Stimulated activated CD8-positive, alpha-beta memory T cell treated with anti-CD3 and anti-CD28 coated beads, Interleukin-2, amount 100 ng/mL, for 1 hour (primary cell): ENCODE data around the gene ACOX3.

Experiments
- DNase-seq, 2 donors: peaks; one replicate each; pipeline ENCODE4 v3.0.0-alpha.2; 2020; ENCODE audit warnings: low read depth in 2 of 2

Gene ACOX3

DNA sequence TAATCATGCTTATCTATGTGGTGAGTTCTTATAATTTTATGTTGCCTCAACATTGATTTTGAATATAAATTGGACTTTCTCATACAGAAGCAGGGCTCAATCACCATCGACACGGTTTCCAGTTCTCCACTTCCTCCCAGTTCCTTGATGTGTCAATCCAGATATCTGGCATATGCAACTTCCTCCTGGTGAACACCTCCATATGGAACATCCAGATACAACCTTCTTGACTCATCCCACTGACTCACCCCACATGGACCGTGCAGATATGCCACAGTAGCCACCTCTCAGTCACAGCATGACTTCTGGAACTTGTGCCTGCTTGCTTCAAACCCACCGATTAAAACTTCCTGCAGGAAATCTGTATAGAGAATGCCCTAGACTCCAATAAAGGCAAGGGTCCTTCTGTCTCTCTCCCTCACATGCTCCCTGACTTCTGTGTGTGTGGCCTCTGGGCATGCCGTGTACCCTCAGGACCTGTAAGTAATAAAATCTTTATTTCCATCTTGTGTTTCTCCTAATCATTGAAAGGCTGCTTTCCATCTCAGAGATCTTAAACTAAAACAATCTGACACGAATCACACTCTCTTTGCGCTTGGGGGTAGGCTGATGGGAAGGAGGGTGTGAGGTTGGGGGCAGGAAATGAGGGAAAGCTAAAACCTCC, 104.0 kb downstream of the ACOX3 start:
- no peak for DNase-seq

DNA sequence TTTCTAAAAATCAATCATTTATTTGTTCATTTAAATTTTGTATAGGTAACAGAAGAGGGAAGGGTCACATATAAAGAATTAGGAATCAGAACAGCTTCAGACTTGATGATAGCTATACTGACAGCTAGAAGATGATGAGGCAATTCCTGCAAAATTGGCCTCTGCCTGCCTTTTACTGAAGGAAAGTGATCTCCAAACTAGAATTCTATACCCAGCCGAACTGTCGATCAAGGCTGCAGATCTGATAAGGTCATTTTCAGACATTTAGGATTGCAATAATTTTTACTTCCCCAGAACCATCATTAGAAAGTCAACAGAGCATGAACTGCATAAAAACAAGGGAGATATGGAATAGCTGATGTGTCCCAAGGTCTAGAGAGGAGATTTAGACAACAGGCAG, 104.7 kb downstream of the ACOX3 start:
- DNase-seq: no peak

DNA sequence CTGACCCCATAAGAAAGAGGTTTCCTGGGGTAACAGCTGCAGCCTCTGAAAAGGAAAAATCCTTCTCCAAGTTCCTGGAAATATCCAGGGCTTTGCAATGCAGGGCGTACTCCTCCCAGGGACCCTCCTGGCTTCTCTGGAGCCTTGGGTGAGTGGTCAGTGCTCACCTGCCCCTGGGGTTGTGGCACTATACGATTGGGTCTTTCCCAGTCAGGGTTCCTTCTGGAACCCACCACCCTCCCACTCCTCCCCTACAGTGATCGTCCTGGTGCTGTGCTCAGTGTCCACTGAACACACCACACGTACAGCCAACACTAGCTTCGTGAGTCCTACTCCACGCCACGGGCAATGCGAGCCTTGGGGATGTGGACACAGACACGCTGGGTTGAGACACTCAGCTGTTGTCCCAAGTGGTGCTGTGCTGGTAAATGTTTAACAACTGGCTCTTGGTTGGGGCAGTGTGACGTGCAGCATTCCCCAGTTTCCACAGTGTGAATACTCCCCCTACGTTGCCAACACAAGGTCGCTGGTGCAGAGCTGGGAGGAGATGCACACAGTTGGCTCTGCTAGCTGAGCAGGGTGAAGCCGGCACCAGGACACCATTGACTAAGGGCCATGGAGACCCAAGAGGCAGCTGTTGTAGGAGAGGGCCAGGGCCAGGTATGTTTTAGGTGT, 105.6 kb downstream of the ACOX3 start:
- DNase-seq: no peak

DNA sequence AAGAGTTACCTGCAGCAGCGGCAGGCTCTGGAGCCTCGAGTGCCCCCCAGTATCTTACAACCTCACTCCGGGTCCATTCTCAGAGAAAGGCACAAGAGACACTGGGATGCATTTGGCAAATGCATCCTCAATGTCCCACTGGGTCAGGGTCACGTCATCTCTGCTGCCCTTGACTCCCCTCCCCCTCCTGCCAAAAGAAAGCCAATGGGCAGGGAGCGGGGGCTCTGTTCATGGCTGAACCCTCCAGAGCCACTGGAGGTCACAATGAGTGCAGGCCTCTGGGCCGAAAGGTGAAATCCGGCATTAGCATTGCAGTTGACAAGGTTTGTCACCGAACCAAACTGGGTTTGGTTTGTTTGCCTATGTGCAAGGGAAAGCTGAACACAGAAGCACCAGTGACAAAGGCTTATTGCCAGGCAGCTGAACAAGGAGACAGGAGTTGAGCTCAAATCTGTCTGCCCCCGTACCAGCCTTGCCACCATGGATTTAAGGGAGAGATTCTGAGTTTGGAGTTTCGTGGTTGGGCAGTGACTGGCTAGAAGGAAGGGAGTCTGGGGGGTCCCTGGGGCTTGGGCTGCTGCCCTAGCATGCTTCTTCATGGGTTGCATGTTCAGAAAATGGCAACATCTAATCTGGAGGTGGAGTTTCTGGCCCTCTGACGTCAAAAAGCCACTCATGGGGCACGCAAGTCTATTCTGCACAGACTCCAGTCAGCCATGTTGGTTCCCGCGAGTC, 106.6 kb downstream of the ACOX3 start:
- DNase-seq: no peak

DNA sequence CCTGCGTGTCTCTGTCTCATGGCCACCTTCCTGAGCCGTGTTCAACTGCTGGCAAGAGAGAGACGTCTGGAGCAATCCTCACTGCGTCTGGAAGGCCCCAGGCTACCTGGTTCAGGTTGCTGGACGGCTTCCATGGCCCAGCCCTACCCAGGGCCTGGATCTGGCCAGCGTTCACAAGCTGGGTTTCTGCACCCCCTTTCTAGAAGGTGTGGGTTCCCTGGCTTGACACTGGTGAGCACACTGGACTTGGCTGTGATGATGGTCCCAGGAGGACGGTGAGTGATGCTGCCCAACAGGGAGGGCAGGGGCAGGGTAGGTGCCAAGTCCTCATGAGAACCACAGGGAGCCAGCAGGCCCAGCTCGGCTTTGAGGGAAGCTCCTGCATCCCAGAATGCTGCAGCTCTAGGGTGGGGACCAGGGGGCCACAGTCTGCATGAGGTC, 107.6 kb downstream of the ACOX3 start:
- no peak for DNase-seq

DNA sequence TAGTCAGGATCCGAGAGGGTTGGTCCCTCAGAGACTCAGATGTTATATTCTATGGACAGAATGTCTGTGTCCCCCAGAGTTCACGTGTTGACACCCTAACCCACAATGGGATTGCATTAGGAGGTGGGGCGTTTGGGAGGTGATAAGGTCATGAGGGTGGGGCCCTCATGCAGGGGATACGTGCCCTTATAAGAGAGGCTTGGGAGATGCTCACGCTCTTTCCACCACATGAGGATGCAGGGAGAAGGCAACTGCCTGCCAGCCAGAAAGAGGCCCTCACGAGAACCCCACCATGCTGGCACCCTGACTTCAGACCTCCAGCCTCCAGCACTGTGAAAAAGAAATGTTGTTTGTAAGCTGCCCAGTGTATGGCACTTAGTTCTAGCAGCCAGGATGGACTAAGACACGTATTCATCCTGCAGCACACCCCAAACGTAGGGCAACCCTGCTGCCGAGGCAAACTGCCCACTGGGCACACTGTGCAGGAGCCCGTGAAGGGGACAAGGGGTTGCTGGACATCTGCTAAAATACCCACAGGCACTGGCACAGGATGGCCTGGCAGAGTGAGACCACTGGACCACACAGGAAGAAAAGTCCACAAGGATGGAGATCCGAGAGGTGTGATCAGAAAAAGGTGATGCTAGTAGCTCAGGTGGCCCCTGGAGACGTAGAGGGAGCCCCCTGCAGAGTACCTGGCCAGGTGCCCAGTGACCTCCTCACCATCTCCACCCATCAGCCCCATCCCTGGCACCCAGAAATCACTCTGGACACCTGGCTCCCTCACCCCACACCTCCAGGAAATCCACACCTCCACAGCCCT, 108.3 kb downstream of the ACOX3 start:
- no peak for DNase-seq

DNA sequence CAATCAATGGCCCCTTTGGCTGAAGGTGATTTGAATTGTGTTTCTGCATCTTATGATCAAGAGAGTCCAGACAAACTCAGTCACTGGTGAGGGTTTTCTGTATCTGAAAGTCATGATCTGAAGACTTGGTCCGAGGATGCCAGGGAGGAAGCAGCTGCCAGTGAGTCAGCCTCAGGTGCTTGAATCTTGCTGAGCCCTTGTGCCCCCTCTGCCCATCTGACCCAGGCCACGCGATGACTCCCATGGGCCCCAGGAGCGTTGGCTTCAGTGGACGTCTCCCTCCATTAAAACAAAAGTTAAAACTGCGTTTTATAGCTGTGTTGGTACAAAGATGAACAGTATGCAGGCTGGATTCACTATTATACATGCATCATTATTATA, 109.0 kb downstream of the ACOX3 start:
- no peak for DNase-seq

DNA sequence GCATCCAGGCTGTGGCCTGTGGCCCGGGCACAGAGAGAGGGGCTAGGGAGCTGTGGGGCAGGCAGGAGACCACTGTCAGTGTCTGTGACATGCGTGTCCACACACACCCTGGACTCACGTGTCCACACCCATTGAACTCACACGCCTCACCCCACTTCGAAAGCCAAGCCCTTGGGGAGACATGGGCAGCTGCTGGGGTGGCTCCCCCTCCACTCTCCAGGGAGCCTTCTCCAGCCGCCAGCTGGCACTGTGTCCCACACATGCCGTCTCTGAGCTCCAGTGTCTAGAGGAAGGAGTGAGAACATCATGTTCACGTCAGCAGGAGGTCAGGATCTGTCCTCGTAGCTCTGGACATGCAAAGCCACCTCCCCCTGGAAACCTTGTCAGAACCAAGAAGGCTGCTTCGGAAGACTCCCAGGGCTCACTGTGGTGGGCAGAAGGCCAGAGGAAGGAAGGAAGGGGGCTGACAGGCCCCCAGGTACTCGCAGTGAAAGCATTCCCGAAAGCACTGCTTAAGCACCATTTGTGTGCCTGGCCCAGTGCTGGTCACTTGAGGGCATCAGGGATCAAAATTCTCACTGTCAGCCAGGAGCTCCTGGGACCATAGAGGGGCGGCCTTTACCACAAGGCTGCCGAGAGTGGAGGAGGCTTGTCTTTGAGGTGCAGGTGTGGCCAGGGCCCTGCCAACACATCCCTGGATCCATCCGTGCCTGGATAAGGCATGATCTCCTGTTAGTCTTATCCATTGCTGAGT, 109.5 kb downstream of the ACOX3 start:
- DNase-seq: no peak

DNA sequence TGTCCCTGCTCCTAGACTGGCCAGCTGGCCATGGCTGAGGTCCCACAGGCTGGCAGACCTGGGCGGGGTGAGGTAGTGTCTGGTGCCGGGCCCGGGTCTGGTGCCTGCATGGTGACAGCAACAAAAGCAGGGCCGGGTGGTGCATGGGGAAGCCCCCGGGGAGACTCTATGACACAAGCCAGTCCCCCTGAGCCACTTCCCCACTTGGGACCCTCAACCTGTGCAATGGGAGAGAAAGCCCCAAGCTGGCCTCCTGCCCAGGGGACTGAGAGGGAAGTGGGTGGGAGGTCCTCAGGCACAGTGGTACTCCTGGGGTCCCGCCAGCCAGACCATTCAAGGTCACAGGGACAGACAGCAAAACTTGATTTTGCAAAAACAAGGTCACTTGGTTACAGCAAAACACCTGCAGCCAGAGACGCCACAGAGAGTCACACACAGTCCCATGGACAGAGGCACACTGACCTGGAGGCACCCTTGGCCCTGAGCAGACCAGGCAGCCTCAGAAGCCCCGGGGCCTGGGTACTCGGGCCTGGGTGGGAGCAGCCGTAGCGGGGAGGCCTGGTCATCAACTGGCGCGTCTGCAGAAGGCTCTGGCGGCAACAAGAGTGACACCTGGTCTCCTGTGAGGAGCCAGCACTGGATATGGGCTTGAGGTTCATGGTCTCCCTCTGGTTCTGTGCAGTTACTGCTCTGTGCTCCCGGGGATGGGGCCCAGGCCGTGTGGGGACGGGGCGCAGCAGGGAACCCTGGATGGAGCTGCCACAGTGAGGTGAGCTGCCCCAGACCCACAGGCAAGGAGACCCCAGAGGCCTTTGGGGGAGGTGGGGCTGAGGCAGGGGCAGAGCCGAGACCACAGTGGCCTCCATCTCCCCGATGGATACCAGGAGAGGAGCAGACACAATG, 110.4 kb downstream of the ACOX3 start:
- no peak for DNase-seq

DNA sequence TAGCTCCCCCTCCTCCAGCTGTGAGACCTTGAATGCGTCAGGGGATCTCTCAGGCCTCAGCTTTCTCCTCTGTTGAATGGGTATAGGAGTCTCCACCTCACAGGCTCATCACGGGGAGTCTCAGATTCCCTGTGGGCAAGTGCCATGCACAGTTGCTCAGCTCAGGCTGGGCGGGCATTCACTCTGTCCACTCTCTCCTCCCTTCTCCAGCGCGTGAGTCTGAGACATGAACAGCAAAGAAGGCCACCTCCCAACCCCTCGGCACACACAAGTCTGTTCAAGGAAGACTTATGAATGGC, 111.0 kb downstream of the ACOX3 start:
- no peak for DNase-seq

DNA sequence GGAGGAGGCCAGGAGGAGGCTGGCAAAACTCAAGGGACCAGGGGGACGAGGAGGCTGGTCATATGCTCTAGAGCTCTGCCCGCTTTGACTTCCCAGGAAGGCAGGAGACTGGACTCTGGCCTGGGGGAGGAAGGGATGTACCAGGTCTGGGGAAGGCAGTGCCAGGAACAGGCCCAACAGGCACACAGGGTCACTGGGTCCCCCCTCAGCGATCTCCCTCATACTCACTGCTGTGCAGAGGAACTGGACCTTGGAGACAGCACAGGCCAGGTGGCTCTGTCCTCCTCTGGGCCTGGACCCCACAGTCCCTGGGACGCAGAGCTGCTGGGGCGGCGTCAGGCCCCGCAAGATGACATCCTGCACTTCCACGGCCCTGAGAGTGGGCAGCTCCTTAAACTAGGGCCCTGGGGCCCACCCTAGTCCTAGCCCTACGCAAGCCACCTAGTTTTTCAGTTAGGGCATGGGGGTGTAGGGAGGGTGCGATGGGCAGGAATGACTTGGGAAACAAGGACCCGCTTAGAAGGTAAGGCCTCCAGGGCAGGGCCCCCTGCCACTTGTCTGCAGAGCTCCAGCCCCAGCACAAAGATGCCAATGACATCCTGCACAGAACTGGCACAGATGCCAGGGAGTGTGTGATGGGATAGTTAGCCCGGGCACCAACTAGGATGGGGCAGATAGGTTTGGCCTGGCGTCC, 111.5 kb downstream of the ACOX3 start:
- no peak for DNase-seq

DNA sequence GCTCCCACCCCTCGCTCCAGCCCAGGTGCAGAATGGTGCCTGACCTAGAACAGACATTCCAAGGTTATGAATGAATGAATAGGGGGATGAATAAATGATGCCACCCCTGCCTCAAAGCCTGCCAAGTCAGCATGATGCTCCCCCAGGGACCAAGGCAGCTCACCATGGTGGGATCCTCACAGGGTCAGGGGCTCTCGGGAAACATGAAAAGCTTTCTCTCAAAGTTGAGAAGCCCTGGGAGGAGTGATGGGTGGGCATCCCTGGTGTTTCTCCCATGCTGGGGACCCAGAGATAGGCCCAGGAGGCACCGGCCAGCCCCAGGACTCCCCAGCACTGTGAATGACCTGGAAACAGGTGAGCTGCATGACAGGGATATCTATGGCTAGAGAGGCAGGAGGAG, 112.1 kb downstream of the ACOX3 start:
- no peak for DNase-seq

DNA sequence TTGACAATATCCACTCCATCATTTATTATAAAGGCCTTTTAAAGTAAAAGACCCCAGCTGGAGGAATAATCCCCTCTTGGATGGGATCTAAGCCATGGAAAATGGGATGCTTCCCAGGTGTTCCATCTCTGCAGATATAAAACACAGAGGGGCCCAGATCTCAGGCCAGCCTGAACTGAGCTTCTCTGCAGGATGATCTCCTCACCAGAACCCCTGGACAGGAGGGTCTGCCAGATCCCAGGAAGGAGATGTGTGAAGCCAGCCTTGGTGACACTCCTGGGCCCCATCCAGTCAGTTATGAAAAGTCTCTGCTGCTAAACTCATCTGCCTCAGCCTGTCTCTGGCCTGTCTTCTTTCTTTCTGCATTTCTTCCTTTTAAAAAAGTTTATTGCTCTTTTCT, 114.3 kb downstream of the ACOX3 start:
- no peak for DNase-seq

DNA sequence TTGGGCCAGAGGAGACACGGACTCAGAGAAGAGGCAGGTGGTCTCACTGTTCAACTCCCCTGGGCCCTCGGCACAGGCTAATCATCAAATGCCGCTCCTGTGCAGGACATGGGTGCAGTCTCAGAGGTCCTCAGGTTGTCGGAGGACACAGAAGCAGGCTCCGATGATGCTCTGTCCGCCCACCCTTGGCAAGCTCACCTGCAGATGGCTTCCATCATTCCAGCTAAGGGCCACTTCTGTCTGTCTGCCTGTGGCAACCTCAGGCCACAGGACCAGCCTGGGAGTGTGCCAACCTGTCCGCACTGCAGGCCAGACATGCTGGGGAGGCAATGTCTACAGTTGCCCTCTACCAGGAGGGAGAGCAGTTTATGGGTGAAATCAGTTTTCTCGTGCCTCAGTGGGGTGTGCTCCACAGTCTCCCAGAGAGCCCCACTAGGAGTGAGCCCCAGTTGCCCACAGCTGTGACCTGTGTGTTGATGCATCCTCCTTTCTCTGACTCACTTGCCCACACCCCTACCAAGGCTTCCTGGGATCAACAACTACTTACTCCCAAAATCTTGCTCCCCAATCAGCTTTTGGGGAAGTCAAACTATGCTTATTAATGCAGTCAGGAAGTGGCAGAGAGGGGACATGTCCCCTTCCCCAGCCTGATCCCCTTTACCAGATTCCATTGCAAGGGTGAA, 115.1 kb downstream of the ACOX3 start:
- no peak for DNase-seq

DNA sequence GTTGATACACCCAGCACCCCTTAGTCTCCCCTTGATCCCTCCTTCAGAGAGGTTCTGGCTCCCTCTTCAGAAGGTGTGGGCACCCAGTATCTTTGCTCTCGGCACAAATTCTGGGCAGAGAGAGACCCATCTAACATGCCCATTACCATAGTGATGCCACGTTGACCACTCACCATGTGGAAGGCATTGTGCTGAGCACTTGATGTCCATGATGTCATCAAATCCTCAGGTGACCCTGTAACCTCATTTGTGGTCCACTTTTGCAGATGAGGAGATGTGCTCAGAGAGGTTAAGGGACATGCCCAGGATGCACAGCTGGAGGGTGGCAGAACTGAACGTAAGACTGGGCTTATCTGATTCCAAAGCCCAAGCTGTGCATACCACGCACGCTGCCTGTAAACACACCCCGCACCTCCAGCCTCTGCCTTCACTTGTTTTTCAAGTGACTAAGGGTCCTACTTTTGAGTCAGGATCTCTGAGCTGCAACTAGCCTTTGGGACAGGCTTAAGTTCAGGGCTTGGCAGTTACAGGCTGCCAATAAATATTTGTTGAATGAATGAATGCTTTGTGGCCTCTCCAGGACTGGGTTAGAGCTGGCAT, 115.8 kb downstream of the ACOX3 start:
- DNase-seq: no peak

DNA sequence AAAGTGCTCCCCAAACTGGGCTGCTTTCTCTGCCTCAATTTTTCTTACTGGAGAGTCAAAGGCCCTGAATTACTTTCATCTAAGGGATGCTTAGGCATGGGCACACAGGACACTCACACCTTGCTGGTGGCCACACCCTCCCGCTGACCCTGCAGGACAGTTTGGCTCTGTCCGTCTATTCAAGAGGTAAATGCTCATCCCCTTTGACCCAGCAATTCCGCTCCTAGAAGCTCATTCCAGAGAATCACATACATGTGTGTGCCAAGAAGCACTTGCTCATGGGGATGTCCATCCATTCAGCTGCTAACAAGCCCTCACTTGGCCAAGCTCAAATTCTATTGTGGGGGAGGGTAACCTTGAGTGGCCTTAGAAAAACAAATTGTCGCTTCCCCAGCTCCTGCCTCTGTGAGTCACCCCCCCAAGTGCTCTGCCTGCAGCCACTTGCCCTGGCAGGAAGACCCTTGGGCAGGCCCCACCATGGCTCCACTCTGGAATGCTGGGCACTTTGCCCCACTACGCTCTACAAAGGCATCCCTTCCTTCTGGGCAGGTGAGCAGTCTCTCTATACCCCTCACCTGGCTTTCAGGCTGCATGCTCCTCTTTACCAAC, 116.5 kb downstream of the ACOX3 start:
- no peak for DNase-seq

DNA sequence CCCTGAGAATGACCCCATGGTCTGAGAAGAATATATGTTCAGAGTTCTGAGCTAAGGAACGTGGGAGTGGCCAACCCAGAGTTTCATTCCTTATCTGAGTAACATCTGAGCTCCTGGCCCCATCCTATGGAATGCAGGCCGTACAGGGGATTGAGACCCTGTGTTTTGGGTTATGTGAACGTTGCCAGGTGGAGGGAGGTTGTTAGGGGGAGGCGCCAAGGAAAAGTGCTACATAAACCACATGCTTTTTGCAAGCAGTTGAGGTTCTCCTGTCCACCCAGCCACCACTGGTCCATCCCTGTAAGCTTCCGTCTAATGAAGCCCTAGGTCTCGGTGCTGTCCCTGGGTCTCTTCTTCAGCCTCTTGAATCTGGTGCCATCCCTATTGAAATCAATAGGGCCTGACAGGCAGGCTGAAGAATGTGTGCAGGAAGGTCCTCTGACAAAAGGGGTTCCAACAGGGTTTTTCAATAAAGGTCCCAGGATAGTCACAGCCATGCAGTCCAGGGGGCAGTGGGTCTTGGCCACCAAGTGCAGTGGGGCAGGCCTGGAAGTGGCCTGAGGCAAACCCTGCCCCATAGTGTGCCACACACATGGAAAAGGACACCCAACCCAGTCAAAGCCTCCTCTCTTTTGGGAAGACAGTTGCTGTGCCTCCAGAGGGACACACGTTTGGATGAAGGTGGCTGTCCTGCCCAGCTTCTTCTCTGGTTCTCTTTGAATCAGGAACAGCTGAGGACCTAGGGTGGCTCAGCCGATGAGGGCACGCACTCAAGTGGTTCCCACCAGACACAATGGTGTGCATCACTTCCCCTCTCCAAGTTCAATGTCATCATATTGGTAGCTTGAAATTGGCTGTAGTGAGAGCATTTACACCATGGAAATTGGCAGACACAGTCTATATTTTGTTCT, 117.5 kb downstream of the ACOX3 start:
- DNase-seq: no peak

DNA sequence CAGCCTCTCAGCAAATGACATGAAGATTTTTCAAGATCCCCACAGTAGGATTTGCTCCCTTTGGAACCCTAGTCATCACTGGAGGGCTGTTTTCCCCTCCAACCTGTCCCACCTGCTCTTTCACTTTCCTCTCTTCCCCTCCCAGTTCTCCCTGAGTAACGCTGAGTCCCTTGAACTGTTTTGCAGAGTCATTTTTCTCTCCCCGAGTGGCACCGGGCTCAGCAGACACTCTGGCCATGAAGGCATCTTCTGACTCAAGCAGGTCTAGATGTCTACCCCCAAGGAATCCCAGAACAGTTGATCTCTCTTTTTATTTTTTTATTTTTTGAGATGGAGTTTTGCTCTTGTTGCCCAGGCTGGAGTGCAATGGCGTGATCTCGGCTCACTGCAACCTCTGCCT, 118.8 kb downstream of the ACOX3 start:
- no peak for DNase-seq
